GM21360 (cell line): Measurements from ENCODE around the gene ZNF222.
A peak's percentile ranks its signal among the peaks of the same experiment; 100 is the strongest.

Experiments
- ATAC-seq: cut with Tn5 transposase; IDR thresholded peaks from one replicate; pipeline ENCODE4 v1.9.1; 2021; ENCODE audit warnings: mild to moderate bottlenecking, moderate library complexity; ENCODE audit not compliant: unreplicated experiment

Gene ZNF222

DNA sequence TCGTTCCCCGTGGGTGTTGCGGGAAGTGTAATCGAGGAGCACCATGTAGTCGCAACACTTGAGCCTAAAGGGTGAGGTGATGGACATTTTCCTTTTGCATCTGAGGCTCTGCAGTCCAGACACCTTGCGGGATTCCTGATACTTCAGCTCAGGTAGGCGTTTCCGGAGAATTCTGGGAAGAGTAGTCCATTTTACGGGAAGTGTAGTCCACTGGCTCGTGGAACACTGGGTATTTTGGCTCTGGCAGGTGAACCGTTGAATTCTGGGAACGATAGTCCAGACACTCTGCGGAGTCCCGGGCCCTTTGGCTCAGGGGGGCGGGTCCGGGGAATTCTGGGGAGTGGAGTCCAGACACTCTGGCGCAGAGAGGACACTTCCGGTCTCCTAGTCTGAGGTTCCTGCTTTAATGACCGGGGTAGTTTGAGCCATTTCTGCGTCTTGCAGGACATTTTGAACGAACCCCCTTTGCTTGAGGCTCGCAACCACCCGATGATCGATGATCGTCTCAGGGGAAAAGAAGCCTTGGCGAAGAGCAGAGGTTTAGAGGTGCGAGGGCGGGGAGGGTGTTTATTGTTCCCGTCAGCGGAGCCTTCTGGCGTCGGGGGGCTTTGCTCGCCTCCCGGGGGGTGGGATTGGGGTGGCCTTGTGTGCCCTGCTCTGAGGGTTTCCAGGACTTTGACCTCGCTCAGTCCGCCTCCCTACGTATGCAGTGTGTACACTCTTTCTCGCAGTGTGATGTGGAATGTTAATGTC lies 26.6 kb downstream of the ZNF222 start, which contains the start of gene ZNF223:
ZNF223 (plus strand) TSS at position 387 of the 753 bp plus-strand sequence. CDS start 3,141 bp downstream, outside the sequence.
- ATAC-seq, result peak; percentile 63

DNA sequence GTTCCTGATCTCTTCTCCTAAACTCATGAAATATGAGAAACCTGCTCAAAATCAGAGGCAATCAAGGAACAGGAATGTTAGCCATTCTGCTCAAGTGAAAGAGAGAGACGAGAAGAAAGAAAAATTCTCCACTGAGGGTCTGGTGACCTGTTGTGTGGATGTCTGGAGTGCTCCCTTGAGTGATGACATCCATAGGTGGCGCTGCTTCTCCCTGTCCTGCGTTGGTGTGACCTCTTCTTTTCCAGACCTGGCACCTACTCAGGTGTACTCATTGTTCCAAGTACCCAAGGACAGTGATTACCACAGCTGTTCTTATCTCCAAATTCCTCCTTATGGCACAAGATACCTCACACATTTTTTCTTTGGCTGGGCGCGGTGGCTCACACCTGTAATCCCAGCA lies 30.7 kb downstream of the ZNF222 start:
- ATAC-seq, result no peak

DNA sequence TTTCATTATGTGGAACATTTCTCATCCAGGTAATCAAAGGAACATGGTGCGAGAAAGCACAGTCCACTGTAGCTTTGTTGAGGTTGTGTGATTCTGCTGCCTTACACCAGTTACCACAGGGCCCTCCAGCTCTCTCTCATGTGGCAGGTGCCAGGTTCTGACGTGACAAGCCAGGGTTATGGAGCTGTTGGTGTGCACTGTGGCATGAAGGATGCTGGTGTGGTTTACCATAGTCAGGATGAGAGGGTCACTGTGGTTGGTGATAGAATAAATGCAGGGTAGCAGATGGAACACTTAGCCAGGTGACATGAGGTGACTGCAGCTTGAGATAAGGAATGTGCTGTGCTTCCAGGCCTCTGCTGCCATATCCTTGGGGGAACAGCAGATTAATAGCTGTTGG lies 34.0 kb downstream of the ZNF222 start:
- ATAC-seq, result no peak

- no peak for ATAC-seq
Measured at GRCh38 chr19:44061038-44061437, 35.9 kb downstream of the ZNF222 start.

DNA sequence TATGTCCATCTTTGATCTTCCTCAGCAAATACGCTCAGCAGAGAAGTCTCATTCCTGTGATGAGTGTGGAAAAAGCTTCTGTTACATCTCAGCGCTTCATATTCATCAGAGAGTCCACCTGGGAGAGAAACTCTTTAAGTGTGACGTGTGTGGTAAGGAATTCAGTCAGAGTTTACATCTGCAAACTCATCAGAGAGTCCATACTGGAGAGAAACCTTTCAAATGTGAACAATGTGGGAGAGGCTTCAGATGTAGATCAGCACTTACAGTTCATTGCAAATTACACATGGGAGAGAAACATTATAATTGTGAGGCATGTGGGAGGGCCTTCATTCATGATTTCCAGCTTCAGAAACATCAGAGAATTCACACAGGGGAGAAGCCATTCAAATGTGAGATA lies 41.1 kb downstream of the ZNF222 start:
- ATAC-seq, result no peak

DNA sequence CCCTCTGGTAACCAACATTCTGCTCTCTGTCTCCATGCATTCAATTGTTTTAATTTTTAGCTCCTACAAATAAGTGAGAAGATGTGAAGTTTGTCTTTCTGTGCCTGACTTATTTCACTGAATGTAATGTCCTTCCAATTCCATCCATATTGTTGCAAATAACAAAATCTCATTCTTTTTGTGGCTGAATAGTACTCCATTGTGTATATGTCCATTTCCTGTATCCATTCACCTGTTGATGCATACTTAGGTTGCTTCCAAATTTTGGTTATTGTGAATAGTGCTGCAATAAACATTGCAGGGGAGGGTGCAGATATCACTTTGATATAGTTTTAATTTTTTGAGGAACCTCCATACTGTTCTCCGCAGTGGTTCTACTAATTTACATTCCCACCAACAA lies 44.2 kb downstream of the ZNF222 start:
- ATAC-seq, result no peak

- peak; percentile 75 for ATAC-seq
Measured at GRCh38 chr19:44071824-44072542, 46.8 kb downstream of the ZNF222 start, which contains the start of gene ZNF284. TSS of gene ZNF284 (plus strand) at chr19:44072159. CDS start at chr19:44076390, 4,231 bp downstream.

GRCh38 chr19:44072543-44073401 lies 47.6 kb downstream of the ZNF222 start:
- no peak for ATAC-seq

- no peak for ATAC-seq
Measured at GRCh38 chr19:44076325-44076724, 51.1 kb downstream of the ZNF222 start.
